Measurements from ENCODE around the gene CDK19. TPM values are rescaled to one million over a fixed set of nuclear protein-coding genes. Genes with fewer than 3 reads are reported as not detected.
A peak's percentile ranks its signal among the peaks of the same experiment; 100 is the strongest.

The CDK19 gene
- total and polyA plus RNA-seq, 2 of the 13 experiments (the other 11 are each of a cell fraction or from before 2014, with no cell fraction given) = 13.4 to 27.0 TPM

DNA sequence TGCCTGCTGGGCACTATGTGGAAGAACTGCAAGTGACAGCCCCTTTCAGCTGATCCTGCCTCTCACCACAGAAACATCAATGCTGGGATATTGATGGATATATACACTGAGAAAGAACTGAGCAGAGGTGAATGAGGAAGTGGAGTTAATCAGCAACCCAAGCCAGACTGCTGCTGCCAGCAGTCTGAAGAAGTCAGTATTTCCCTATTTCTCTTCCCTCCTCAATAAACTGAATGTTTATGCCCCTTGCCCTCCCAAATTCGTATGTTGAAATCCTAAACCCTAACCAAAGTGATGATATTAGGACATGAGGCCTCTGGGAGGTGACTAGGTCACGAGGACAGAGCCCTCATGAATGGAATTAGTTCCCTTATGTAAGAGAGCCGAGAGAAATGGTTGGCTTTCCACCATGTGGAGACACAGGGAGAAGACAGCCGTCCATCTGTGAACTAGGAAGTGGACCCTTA, 76.3 kb downstream of the CDK19 start (continued):
- TF ChIP-seq SALL2 (CRISPR knock-in tag; IDR thresholded peaks at IDR 0.05) (no peak), RAD51 (IDR thresholded peaks at IDR 0.05; ENCODE audit: borderline replicate concordance) (no peak), RXRB (CRISPR knock-in tag; IDR thresholded peaks at IDR 0.05; ENCODE audit: borderline replicate concordance) (peak; percentile 71), CAMTA2 (CRISPR knock-in tag; IDR thresholded peaks at IDR 0.05; ENCODE audit: borderline replicate concordance) (no peak), GABPA (IDR thresholded peaks at IDR 0.05; ENCODE audit: low read depth, low read length) (no peak), GABPA (CRISPR knock-in tag; IDR thresholded peaks at IDR 0.05; ENCODE audit: low read depth) (peak; percentile 54; the same call in 1 of the 2 replicates), NR2F2 (IDR thresholded peaks at IDR 0.05; ENCODE audit: borderline replicate concordance, low read depth) (peak; percentile 63; the same call in 1 of the 2 replicates), RFXAP (CRISPR knock-in tag; IDR thresholded peaks at IDR 0.05; ENCODE audit: borderline replicate concordance) (no peak), SUZ12 (IDR thresholded peaks at IDR 0.05; ENCODE audit: low read depth, low read length) (no peak), PAWR (CRISPR knock-in tag; IDR thresholded peaks at IDR 0.05; ENCODE audit: borderline replicate concordance) (0 out of 2 replicates have a peak, but pooled peaks have one; percentile 57), IRX3 (CRISPR knock-in tag; IDR thresholded peaks at IDR 0.05; ENCODE audit: borderline replicate concordance, low read depth) (no peak), LCORL (IDR thresholded peaks at IDR 0.05) (peak; percentile 60; the same call in 1 of the 2 replicates), LCORL (CRISPR knock-in tag; IDR thresholded peaks at IDR 0.05) (peak; percentile 91), HDAC6 (IDR thresholded peaks at IDR 0.05; ENCODE audit: low read depth, low read length) (no peak)
- TF ChIP-seq, protein P1, sequence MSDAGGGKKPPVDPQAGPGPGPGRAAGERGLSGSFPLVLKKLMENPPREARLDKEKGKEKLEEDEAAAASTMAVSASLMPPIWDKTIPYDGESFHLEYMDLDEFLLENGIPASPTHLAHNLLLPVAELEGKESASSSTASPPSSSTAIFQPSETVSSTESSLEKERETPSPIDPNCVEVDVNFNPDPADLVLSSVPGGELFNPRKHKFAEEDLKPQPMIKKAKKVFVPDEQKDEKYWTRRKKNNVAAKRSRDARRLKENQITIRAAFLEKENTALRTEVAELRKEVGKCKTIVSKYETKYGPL (CRISPR knock-in tag; IDR thresholded peaks at IDR 0.05) = 0 out of 2 replicates have a peak, but pooled peaks have one; percentile 38
- TF ChIP-seq, protein P2, sequence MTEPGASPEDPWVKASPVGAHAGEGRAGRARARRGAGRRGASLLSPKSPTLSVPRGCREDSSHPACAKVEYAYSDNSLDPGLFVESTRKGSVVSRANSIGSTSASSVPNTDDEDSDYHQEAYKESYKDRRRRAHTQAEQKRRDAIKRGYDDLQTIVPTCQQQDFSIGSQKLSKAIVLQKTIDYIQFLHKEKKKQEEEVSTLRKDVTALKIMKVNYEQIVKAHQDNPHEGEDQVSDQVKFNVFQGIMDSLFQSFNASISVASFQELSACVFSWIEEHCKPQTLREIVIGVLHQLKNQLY (CRISPR knock-in tag; IDR thresholded peaks at IDR 0.05) = no peak
- TF ChIP-seq, protein P3, sequence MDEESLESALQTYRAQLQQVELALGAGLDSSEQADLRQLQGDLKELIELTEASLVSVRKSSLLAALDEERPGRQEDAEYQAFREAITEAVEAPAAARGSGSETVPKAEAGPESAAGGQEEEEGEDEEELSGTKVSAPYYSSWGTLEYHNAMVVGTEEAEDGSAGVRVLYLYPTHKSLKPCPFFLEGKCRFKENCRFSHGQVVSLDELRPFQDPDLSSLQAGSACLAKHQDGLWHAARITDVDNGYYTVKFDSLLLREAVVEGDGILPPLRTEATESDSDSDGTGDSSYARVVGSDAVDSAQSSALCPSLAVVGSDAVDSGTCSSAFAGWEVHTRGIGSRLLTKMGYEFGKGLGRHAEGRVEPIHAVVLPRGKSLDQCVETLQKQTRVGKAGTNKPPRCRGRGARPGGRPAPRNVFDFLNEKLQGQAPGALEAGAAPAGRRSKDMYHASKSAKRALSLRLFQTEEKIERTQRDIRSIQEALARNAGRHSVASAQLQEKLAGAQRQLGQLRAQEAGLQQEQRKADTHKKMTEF (CRISPR knock-in tag; IDR thresholded peaks at IDR 0.05) = peak; percentile 71
- TF ChIP-seq, protein P4, sequence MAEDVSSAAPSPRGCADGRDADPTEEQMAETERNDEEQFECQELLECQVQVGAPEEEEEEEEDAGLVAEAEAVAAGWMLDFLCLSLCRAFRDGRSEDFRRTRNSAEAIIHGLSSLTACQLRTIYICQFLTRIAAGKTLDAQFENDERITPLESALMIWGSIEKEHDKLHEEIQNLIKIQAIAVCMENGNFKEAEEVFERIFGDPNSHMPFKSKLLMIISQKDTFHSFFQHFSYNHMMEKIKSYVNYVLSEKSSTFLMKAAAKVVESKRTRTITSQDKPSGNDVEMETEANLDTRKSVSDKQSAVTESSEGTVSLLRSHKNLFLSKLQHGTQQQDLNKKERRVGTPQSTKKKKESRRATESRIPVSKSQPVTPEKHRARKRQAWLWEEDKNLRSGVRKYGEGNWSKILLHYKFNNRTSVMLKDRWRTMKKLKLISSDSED (CRISPR knock-in tag; IDR thresholded peaks at IDR 0.05) = no peak
- TF ChIP-seq, protein P5, sequence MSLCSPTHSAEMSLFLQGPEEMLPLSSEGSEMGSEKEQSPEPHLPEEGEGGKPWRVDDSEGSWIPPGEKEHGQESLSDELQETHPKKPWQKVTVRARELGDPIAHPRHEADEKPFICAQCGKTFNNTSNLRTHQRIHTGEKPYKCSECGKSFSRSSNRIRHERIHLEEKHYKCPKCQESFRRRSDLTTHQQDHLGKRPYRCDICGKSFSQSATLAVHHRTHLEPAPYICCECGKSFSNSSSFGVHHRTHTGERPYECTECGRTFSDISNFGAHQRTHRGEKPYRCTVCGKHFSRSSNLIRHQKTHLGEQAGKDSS (CRISPR knock-in tag; IDR thresholded peaks at IDR 0.05; ENCODE audit: borderline replicate concordance, low read depth) = 0 out of 2 replicates have a peak, but pooled peaks have one; percentile 23
- TF ChIP-seq, protein P6, sequence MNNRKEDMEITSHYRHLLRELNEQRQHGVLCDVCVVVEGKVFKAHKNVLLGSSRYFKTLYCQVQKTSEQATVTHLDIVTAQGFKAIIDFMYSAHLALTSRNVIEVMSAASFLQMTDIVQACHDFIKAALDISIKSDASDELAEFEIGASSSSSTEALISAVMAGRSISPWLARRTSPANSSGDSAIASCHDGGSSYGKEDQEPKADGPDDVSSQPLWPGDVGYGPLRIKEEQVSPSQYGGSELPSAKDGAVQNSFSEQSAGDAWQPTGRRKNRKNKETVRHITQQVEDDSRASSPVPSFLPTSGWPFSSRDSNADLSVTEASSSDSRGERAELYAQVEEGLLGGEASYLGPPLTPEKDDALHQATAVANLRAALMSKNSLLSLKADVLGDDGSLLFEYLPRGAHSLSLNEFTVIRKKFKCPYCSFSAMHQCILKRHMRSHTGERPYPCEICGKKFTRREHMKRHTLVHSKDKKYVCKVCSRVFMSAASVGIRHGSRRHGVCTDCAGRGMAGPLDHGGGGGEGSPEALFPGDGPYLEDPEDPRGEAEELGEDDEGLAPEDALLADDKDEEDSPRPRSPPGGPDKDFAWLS (CRISPR knock-in tag; IDR thresholded peaks at IDR 0.05; ENCODE audit: borderline replicate concordance) = no peak
- TF ChIP-seq, protein P7, sequence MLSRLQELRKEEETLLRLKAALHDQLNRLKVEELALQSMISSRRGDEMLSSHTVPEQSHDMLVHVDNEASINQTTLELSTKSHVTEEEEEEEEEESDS (CRISPR knock-in tag; IDR thresholded peaks at IDR 0.05; ENCODE audit: borderline replicate concordance) = no peak
- TF ChIP-seq, protein P8, sequence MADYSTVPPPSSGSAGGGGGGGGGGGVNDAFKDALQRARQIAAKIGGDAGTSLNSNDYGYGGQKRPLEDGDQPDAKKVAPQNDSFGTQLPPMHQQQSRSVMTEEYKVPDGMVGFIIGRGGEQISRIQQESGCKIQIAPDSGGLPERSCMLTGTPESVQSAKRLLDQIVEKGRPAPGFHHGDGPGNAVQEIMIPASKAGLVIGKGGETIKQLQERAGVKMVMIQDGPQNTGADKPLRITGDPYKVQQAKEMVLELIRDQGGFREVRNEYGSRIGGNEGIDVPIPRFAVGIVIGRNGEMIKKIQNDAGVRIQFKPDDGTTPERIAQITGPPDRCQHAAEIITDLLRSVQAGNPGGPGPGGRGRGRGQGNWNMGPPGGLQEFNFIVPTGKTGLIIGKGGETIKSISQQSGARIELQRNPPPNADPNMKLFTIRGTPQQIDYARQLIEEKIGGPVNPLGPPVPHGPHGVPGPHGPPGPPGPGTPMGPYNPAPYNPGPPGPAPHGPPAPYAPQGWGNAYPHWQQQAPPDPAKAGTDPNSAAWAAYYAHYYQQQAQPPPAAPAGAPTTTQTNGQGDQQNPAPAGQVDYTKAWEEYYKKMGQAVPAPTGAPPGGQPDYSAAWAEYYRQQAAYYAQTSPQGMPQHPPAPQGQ (CRISPR knock-in tag; IDR thresholded peaks at IDR 0.05; ENCODE audit: borderline replicate concordance) = no peak

Data from HepG2 (cell line).